KOPT-K1 (cell line): ENCODE data around the gene PRAMEF2.
"Not testable (repeated sequence)": the region's sequence is repeated elsewhere in the genome, so short reads cannot be mapped to it uniquely, and the experiment has no call there.

ENCODE experiments used
- H3K27ac ChIP-seq: fragments of 200-600 bp; sonication (generic); 2 replicates; pipeline ENCODE4 v1.5.1; 2016; ENCODE audit warnings: antibody characterized with exemption, mild to moderate bottlenecking, low read depth, low read length; ENCODE audit not compliant: poor library complexity, severe bottlenecking
- H3K36me3 ChIP-seq: fragments of 200-600 bp; sonication (generic); 2 replicates; pipeline ENCODE4 v1.5.1; 2017; ENCODE audit warnings: antibody characterized with exemption, mild to moderate bottlenecking, low read length, moderate library complexity; ENCODE audit not compliant: insufficient read depth
- H3K9me3 ChIP-seq: fragments of 200-600 bp; sonication (generic); 2 replicates; pipeline ENCODE4 v1.5.1; 2017; ENCODE audit warnings: antibody characterized with exemption, low read length, mild to moderate bottlenecking; ENCODE audit not compliant: insufficient read depth, poor library complexity, severe bottlenecking

The PRAMEF2 gene, protein sequence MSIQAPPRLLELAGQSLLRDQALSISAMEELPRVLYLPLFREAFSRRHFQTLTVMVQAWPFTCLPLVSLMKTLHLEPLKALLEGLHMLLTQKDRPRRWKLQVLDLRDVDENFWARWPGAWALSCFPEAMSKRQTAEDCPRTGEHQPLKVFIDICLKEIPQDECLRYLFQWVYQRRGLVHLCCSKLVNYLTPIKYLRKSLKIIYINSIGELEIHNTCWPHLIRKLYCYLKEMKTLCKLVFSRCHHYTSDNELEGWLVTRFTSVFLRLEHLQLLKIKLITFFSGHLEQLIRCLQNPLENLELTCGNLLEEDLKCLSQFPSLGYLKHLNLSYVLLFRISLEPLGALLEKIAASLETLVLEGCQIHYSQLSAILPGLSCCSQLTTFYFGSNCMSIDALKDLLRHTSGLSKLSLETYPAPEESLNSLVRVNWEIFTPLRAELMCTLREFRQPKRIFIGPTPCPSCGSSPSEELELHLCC

DNA sequence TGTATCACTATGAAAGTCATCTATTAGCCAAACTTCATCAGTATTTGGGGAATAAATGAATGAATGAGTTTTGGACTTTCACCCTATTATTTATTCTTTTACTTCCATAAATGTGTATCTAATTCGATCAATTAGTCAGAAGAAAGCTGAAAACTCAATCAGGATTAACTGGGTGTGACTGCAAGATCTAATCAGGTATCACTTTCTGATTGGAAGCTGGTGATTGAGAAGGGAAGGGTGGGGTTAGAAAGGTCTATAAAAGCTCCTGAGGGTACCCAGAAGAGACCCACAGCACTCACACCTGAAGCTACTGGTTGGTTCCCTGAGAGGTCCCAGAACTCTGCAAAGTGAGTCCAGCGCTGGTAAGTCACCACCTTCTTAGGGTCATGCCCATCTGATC lies at the start of gene PRAMEF2:
PRAMEF2 (plus strand) TSS at position 301 of the 400 bp plus-strand sequence. CDS start 1,924 bp downstream, outside the sequence.
- H3K27ac ChIP-seq, H3K36me3 ChIP-seq, H3K9me3 ChIP-seq: not testable (repeated sequence)

DNA sequence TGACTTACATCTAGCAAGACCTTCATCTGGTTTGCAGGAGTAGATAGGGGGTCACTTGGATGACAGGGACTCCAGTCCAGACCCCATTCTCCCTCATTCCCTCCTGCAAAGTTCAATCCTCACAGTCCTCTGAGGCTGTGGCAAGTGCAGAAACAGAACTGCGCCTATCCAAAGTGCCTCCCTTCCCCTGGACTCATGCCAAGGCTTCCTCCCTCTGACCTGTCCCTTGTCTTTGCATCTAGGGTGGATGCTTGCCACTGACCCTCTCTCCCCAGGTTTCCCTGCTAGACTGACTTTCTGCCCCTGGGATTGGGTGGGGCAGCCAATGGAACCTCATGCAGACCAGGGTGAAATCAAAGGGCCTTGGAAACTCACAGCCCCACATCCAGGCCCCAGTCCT lies 47.0 kb upstream of the PRAMEF2 start:
- Histone ChIP-seq H3K36me3 (no peaks in the 10 kb centered on the region), H3K27ac (no peak overlapping the region), H3K9me3 (peaks cover 4% of the 10 kb centered on the region)

GRCh38 chr1:12810691-12811408 lies 46.0 kb upstream of the PRAMEF2 start:
- Histone ChIP-seq H3K36me3 (no peaks in the 10 kb centered on the region), H3K9me3 (no peaks in the 10 kb centered on the region), H3K27ac (no peak overlapping the region)

DNA sequence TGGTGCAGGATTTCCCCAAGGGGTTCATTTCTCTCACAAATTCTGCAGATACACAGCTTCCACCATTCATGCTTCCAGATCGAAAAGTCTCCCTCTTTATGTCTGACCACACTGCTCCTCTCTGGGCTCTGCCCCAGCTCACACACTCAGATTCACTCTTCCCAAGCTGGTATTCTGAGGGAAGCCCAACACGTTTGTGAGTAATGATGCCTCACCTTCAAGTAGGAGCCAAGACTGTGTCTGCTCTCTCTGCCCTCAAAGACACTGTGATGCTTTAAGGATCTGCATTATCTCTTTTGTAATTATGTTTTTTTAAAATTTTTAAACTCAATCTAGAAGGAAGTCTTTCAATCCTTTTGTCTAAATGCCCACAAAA lies 45.5 kb upstream of the PRAMEF2 start:
- Histone ChIP-seq H3K36me3 (no peaks in the 10 kb centered on the region), H3K27ac (no peak overlapping the region), H3K9me3 (no peaks in the 10 kb centered on the region)

DNA sequence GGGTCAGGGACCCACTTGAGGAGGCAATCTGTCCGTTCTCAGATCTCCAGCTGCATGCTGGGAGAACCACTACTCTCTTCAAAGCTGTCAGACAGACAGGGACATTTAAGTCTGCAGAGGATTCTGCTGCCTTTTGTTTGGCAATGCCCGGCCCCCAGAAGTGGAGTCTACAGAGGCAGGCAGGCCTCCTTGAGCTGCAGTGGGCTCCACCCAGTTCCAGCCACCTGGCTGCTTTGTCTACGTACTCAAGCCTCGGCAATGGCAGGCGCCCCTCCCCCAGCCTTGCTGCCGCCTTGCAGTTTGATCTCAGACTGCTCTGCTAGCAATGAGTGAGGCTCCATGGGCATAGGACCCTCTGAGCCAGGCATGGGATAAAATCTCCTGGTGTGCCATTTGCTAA lies 37.8 kb upstream of the PRAMEF2 start:
- H3K9me3 ChIP-seq, H3K27ac ChIP-seq, H3K36me3 ChIP-seq: not testable (repeated sequence)

DNA sequence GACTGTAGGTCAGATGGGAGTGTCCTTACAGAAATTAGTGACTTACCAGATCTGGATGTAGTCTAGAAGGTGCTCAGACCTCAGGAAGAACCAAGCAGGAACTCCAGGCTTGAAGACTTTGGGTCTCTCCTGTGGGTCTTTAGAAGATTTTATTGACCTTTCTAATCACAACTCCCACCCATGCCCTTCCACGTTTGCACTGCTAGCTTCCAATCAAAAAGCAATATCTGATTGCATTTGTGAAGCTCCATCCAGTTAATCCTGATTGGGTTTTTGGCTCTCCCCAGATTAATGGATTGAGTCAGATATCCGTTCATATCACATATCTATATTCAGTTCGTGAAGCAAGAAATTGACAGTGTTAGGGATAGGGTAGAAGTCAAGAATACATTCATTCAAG lies 25.6 kb upstream of the PRAMEF2 start, which contains the start of gene PRAMEF11:
PRAMEF11 (minus strand) TSS at position 101 of the 400 bp plus-strand sequence. CDS start 2,621 bp downstream, outside the sequence.
- not testable (repeated sequence) for H3K36me3 ChIP-seq, H3K9me3 ChIP-seq, H3K27ac ChIP-seq

DNA sequence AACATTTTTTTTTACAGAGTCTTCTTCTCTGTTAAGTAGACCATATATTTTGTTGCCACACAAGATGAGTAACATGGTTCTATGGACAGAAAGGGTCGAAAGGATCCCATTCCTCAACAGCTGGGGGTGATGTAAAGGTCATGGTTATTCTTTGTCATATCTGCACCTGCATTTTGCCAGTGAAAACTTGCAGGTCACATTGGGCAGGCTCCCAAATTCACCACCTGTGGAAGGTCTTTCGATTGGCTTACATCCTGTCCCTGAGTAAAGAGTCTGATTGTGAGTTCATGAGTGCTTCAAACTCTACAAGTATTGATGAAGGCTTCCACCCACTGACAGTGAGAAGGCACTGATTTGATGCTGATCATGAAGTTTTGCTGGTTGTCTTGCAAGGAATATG lies 23.6 kb upstream of the PRAMEF2 start:
- not testable (repeated sequence) for H3K9me3 ChIP-seq, H3K36me3 ChIP-seq, H3K27ac ChIP-seq

- H3K9me3 ChIP-seq, H3K27ac ChIP-seq, H3K36me3 ChIP-seq: not testable (repeated sequence)
These were observed 8.3 kb upstream of the PRAMEF2 start, which contains the start of gene HNRNPCL1 for GRCh38 chr1:12848620-12849019. Gene HNRNPCL1 (minus strand): TSS chr1:12848720. CDS start chr1:12848289, 431 bp downstream.

DNA sequence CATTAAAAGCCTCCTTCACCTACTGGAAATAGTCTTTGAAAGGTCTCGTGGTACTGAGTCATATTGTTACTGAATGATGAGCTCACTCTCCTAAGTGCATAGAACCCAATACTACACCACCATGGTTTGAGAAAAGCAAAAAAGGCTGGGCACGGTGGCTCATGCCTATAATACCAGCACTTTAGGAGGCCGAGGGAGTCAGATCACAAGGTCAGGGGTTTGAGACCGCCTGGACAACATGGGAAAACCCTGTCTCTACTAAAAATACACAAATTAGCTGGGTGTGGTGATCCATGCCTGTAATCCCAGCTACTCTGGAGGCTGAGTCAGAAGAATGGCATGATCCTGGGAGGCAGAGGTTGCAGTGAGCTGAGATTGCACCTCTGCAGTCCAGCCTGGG lies 5.1 kb upstream of the PRAMEF2 start:
- Histone ChIP-seq H3K36me3 (no peaks in the 10 kb centered on the region), H3K27ac (no peak overlapping the region), H3K9me3 (no peaks in the 10 kb centered on the region)

GRCh38 chr1:12863131-12863880 lies 6.4 kb downstream of the PRAMEF2 start:
- not testable (repeated sequence) for H3K36me3 ChIP-seq, H3K9me3 ChIP-seq, H3K27ac ChIP-seq

GRCh38 chr1:12878453-12878852 lies 21.6 kb downstream of the PRAMEF2 start:
- not testable (repeated sequence) for H3K27ac ChIP-seq, H3K9me3 ChIP-seq, H3K36me3 ChIP-seq

DNA sequence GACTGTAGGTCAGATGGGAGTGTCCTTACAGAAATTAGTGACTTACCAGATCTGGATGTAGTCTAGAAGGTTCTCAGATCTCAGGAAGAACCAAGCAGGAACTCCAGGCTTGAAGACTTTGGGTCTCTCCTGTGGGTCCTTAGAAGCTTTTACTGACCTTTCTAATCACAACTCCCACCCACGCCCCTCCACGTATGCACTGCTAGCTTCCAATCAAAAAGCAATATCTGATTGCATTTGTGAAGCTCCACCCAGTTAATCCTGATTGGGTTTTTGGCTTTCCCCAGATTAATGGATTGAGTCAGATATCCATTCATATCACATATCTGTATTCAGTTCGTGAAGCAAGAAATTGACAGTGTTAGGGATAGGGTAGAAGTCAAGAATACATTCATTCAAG lies 29.2 kb downstream of the PRAMEF2 start, which contains the start of gene PRAMEF4:
PRAMEF4 (minus strand) TSS at position 101 of the 400 bp plus-strand sequence. CDS start 2,807 bp downstream, outside the sequence.
- not testable (repeated sequence) for H3K9me3 ChIP-seq, H3K36me3 ChIP-seq, H3K27ac ChIP-seq

GRCh38 chr1:12898170-12898569 lies 41.3 kb downstream of the PRAMEF2 start, which contains the start of gene PRAMEF10:
Gene PRAMEF10 (minus strand): TSS chr1:12898270. CDS start chr1:12895847, 2,423 bp downstream.
- H3K9me3 ChIP-seq, H3K27ac ChIP-seq, H3K36me3 ChIP-seq: not testable (repeated sequence)

GRCh38 chr1:12899186-12899585 lies 42.3 kb downstream of the PRAMEF2 start:
- H3K36me3 ChIP-seq, H3K9me3 ChIP-seq, H3K27ac ChIP-seq: not testable (repeated sequence)
